GM19397 (cell line): ENCODE results near the gene ATP8B1.
A peak's percentile ranks its signal among the peaks of the same experiment; 100 is the strongest.
"Not testable (repeated sequence)": the region's sequence is repeated elsewhere in the genome, so short reads cannot be mapped to it uniquely, and the experiment has no call there.

Experiments used
- ATAC-seq: cut with Tn5 transposase; IDR thresholded peaks from one replicate; pipeline ENCODE4 v1.9.1; 2021; ENCODE audit warnings: mild to moderate bottlenecking, moderate library complexity; ENCODE audit not compliant: unreplicated experiment

Gene ATP8B1

DNA sequence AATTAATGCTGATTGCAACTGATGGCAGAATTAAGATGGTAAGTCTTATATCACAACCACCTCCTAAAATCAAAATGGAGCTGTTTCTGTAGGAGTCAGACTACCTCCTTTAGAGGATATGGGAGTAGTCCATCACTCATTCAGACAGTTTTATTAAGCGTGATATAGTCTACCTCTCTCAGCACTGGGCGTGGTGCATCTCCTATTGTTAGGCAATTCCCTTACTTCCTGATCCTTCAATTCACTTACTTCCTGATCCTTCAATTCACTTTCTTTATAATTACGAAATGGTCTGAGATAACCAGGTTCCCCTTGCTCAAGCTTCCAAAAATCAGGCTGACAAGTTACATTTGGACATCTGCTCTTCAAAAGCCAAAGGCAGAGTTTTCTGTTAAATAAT lies 31.9 kb downstream of the ATP8B1 start:
- no peak for ATAC-seq

DNA sequence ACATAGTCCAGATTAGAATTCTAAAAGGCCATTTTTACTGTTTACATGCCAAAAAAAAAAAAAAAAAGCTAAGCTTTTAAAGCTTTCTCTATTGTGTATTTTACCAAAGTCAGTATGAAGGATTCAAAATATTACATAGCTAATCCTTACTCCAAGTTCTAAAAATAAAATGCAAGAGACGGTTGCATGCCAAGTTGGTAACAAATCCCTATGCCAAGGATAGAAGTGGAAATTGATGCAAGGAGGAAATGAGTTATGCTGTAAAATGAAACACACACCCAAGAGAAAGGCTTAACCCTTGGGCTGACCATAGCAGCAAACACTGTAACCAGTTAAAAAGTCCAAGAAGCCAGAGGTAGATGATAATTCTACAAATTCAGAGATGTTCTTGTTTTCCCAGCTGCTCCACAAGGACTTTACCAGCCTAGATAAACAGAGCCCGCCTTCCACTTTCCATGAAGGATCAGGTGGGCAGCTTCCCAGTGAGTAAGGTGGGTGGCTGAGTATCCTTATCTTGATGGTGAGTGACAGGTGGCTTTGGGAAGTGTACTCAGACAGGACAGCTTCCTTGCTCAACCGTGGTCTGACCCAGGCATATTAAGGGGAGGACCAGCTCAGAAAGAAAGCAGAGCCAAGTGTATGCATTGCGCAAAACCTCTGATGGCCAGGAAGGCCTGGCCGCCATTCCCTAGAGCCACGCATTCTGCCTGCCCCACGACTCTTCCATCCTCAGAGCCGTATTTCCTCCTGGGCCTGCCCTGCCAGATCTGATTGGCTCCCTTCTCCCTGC lies 34.4 kb downstream of the ATP8B1 start:
- ATAC-seq, result no peak

GRCh38 chr18:57767259-57768050 lies 35.7 kb downstream of the ATP8B1 start:
- ATAC-seq, result no peak

- ATAC-seq, result no peak
Observed at GRCh38 chr18:57764995-57765394, 38.1 kb downstream of the ATP8B1 start.

- ATAC-seq, result no peak
Observed at GRCh38 chr18:57764087-57764486, 39.0 kb downstream of the ATP8B1 start.

- no peak for ATAC-seq
Observed at GRCh38 chr18:57762686-57763085, 40.4 kb downstream of the ATP8B1 start.

- no peak for ATAC-seq
Observed at GRCh38 chr18:57759650-57760049, 43.5 kb downstream of the ATP8B1 start.

- ATAC-seq, result no peak
Observed at GRCh38 chr18:57755473-57756067, 47.5 kb downstream of the ATP8B1 start.

DNA sequence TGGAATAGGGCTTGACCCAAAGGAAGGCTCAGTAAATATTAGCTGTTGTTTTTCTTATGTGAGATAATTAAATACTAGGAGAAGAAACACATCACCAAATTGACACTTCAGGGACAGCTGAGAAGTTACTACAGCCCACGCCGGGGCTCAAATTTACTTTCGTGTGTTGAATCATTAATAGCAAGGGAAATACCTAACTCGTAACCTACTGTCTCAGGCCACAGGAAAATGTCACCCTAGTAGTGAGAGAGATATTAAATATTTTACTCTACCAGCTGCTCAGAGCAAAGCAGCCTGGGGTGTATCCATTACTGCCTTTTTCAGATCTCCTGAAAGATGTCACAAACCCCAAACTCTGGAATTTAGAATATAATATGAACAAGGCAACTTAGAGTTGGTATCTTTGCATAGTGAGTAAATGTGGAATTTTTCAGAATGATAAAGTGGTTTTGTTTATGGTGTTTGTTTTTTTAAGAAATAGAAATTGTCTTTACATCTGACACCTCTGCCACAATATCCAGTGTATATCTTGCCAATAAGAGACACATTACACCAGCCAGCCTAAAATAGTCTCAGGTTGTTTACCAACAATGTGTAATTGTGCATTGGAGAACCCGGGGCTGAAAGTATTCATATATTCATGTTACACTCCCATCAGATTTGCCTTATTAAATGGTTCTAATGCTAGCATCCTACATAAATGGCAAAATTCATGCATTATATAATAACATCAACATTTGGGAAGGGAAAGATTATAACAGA lies 48.4 kb downstream of the ATP8B1 start:
- peak; percentile 86 for ATAC-seq

GRCh38 chr18:57753063-57753462 lies 50.1 kb downstream of the ATP8B1 start:
- ATAC-seq, result no peak

DNA sequence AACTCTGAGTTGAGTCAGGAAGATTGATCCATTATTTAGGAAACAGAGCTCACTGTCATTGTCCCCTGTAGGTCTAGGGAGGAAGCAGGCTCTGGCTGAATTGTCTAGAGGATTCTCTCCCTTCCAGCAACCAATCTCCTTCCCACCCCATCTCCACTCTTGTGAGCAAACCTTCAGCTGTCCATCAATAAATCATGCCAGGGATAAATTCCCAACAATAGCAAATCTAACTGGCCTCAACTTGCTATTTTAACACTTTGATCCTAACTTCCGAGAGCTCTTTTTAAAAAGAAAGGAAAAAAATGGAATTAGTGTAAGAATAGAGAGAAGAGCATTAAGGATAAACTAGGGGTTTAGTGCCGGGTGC lies 53.5 kb downstream of the ATP8B1 start:
- no peak for ATAC-seq

DNA sequence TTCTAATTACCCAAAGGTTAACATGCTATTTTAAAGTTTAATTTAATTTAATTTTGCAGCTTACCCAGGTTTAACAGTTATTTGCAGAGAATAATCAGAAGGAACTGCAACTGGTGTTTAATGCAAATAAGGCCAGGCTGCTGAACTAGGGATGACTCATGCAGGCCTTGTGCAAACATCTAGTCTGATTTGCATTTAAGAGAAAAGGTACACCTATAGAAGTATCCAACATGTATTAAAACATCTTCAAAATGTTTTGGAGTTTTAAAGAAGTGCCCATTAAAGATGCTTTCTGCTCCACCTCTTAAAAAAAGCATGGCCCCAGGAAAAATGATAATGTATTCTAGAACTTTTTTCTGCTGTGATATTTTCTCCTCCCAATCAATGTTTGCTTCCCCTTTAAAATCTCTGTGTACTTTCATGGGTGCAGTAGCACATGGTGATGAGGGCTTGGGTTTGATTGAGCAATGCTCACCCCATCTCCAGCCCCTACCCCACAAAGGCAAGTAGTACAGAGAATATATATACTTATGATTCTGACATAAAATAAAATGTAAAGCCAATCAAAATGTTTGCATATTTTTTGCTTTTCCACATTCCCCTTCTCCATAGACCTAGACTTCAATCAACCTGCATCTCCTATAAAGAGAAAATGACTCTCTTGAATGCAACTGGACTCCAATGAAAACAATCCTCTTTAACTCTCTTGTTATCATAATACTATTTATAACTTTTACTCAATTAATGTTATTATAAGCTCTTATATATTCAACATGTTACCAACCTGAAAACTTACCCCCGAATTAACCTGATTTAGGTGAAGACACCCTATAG lies 54.1 kb downstream of the ATP8B1 start:
- ATAC-seq, result peak; percentile 88

GRCh38 chr18:57747809-57748680 lies 55.1 kb downstream of the ATP8B1 start:
- ATAC-seq, result no peak

DNA sequence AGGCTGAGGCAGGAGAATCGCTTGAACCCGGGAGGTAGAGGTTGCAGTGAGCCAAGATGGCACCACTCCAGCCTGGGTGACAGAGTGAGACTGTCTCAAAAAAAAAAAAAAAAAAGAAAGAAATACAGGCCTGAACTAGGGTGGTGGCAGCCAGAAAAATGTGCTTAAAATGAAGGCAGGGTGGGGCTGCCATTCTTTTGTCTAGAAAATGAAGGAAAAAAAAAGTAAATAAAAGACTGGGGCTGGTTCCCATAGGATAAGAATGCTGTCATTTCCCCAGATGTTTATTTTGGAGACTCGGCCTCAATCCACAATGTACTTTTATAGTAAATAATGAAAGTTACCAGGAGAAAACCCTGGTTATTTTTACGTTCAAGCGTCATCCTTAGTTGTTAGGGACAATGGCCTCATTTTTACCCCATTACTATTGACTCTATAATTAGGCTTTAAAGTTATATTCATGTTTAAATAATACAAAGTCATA lies 58.9 kb downstream of the ATP8B1 start:
- ATAC-seq, result no peak

GRCh38 chr18:57743008-57743407 lies 60.1 kb downstream of the ATP8B1 start:
- ATAC-seq, result no peak

GRCh38 chr18:57741273-57741672 lies 61.8 kb downstream of the ATP8B1 start:
- no peak for ATAC-seq

DNA sequence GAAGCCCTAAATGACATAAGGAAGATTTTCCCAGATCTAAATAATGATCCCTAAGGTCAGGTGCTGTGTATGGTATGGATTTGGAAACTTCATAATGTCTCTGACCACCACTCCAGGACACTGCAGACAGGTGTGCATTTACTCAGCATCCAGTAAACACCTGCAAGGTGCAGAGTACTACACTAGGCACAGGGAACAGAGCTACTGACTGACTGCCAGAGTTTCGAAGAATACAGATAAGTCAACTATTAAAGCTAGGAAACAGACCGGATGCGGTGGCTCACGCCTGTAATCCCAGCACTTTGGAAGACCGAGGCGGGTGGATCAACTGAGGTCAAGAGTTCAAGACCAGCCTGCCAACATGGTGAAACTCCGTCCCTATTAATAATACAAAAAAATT lies 65.0 kb downstream of the ATP8B1 start:
- no peak for ATAC-seq

DNA sequence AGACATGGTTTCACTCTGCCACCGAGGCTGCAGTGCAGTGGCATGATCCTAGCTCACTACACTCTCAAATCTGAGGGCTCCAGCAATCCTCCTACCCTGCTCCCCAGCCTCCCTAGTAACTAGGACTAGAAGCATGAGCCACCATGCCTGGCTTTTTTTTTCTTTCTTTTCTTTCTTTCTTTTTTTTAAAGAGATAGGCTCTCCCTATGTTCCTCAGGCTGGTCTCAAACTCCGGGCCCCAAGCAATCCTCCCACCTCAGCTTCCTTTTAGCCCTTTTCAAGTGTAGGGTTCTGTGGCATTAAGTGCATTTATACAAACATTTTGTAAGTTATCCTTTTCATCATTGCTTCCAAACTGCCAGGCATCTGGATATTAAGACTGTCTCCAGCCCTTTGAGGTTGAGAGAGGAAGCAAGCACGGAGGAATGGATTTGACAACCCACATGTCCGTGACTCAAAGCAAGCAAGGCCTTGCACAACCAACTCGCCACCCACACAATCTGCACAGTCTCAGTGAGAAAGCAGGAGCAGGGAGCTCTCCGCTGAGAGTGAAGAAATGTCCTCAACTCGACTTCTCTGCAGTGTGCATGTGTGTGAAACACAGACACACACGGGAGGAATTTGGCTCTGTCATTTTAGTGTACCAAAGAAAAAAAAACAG lies 65.6 kb downstream of the ATP8B1 start:
- ATAC-seq, result no peak

GRCh38 chr18:57735042-57735441 lies 68.1 kb downstream of the ATP8B1 start:
- ATAC-seq, result not testable (repeated sequence)
